MG63 (cell line): Measurements from ENCODE around the gene CRCP. TPM values are rescaled to one million over a fixed set of nuclear protein-coding genes. Genes with fewer than 3 reads are reported as not detected.
"Not testable (repeated sequence)": the region's sequence is repeated elsewhere in the genome, so short reads cannot be mapped to it uniquely, and the experiment has no call there.

Source experiments
- DNase-seq: peaks from one replicate; pipeline ENCODE4 v3.0.0-alpha.2; 2020
- H3K27me3 ChIP-seq: fragments of 250-450 bp; sonication (Bioruptor Pico); 2 replicates; pipeline ENCODE4 v1.5.1; 2020; ENCODE audit warnings: mild to moderate bottlenecking, moderate library complexity
- H3K36me3 ChIP-seq: fragments of 250-450 bp; sonication (Bioruptor Pico); 2 replicates; pipeline ENCODE4 v1.5.1; 2020; ENCODE audit warnings: mild to moderate bottlenecking, moderate library complexity
- H3K4me3 ChIP-seq: fragments of 250-450 bp; sonication (Bioruptor Pico); 2 replicates; pipeline ENCODE4 v1.5.1; 2020; ENCODE audit warnings: mild to moderate bottlenecking, moderate library complexity
- H3K9me3 ChIP-seq: fragments of 250-450 bp; sonication (Bioruptor Pico); 2 replicates; pipeline ENCODE4 v1.5.1; 2020; ENCODE audit warnings: mild to moderate bottlenecking, moderate library complexity
- total RNA-seq: library from RNA; depleted of rRNA; stranded (reverse); fragments of >200 nt; shearing (Covaris generic); gene quantifications from 2 replicates; pipeline ENCODE4 v1.2.3, GENCODE V29; 2014; ENCODE audit warnings: low replicate concordance; rRNA removed

Gene CRCP
- total RNA-seq, result 35.9 and 66.9 TPM in 2 replicates

- DNase-seq, result peak; percentile 83
- Histone ChIP-seq H3K9me3 (no peaks in the 10 kb centered on the region), H3K27me3 (no peaks in the 10 kb centered on the region), H3K36me3 (peaks cover 6% of the 10 kb centered on the region), H3K4me3 (peak within 1 kb of the TSS; percentile 82)
These were observed at the start of gene CRCP for GRCh38 chr7:66114743-66115649. Gene CRCP (plus strand): TSS chr7:66114847. CDS start chr7:66114963, 116 bp downstream.

GRCh38 chr7:66069732-66070131, 44.9 kb upstream of the CRCP start:
- DNase-seq, result no peak
- Histone ChIP-seq H3K4me3 (no peak overlapping the region), H3K9me3 (no peaks in the 10 kb centered on the region), H3K27me3 (no peaks in the 10 kb centered on the region), H3K36me3 (no peaks in the 10 kb centered on the region)

DNA sequence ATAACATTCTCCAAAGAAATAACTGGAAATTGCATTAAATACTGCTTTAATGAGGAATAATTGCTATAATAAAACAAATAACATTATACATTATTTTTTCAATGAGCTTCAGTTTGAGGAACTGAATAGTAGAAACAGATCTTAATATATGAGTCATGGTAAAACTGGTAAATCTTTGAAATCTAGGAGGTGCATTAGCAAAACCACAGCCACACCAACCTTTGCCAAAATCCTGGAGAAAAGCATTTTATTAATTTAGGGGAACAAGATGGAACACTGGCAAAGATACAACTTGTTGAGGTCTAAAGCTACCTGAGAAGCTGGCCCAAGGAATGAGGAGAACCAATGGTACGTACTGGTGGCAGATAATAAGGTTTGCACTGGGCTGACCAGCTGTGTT, 44.4 kb upstream of the CRCP start:
- no peak overlapping the region for H3K4me3 ChIP-seq
- H3K27me3 ChIP-seq, result no peaks in the 10 kb centered on the region
- no peak for DNase-seq

GRCh38 chr7:66072208-66072607, 42.4 kb upstream of the CRCP start:
- not testable (repeated sequence) for H3K36me3 ChIP-seq, H3K4me3 ChIP-seq, DNase-seq, H3K27me3 ChIP-seq, H3K9me3 ChIP-seq

More for the DNA sequence above, 44.4 kb upstream of the CRCP start:
- H3K9me3 ChIP-seq, result no peaks in the 10 kb centered on the region
- H3K36me3 ChIP-seq, result no peaks in the 10 kb centered on the region

DNA sequence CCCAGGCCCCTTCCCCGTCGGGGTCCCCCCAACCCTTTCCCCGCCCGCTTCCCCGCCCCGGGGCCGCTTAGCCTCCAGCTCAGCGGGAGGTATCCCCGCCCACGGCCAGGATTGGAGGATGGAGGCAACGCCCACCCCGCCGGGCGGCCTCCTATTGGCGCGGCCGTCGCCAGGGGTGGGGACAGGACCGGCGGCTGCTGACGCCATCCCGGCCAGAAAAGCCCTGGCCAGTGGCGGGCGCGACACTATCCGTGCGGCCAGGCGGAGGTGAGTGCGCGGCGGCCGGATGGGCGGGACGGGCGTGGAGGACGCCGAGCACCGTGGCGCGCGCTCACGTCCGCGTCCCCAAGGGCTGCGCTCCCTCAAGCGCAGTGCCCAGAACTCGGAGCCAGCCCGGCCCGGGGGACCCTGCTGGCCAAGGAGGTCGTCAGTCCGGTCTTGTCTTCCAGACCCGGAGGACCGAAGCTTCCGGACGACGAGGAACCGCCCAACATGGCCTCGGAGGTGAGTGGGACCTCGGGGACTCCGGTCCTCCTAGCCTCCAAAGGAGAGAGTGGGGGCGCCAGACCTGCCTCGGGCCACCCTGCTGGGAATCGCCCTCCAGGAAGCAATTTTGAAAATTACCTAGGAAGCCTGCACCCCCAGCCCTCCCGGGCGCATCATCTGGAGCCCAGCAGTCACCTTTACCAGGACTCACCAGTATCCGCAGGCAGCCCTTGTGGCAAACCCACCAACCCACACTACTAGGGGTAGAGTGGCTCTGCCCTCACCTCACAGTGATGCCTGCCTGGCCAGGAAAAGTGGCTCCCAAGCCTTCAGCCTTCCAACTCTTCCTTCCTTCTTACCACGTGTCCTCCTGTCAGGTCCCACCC, 38.8 kb upstream of the CRCP start, which contains the start of gene ASL:
ASL (plus strand) TSS at position 230 of the 872 bp plus-strand sequence; CDS start at position 493, 263 bp downstream.
- Histone ChIP-seq H3K27me3 (no peaks in the 10 kb centered on the region), H3K36me3 (no peaks in the 10 kb centered on the region), H3K9me3 (no peaks in the 10 kb centered on the region), H3K4me3 (peak within 1 kb of the TSS; percentile 74)
- DNase-seq, result peak; percentile 88

DNA sequence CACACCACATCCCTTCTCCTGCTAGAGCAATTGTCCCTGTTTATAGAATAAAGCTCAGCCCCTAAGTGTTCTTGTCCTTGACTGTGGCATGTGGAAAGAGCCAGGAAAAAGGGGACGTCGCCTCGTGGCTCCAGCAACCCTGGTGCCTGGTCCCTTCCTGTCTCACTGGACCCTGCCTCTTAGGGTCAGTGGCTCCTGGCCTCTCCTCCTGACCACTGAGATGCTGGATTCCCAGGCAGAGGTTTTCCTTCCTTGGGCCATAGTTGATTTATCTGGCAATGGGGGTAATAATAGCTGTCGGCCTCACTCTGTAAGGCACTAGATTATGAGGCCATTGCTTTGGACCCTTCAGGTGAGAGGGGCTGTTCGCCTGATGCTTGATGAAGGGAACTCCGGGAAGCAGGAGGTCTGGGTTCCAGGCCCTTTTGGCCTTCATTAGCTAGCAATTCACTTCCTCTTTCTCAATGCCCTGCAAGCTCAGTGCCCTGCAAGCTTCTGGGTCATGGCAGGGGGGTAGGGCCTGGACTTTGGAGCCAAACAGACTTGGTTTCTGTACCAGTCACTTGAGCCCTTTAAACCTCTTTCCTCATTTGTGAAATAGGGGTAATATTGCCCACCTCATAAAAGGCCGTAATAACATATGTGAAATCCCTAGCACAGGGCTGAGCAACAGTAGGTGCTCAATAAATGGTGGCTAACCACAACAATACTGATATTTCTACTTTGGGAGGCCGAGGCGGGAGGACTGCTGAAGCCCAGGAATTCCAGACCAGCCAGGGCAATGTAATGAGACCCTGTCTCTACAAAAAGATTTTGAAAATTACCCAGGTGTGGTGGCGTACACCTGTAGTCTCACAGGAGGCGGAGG, 38.0 kb upstream of the CRCP start:
- Histone ChIP-seq H3K27me3 (no peaks in the 10 kb centered on the region), H3K36me3 (no peaks in the 10 kb centered on the region), H3K9me3 (no peaks in the 10 kb centered on the region), H3K4me3 (peak overlapping the region; percentile 74)
- DNase-seq, result no peak

- H3K9me3 ChIP-seq, result no peaks in the 10 kb centered on the region
- no peak for DNase-seq
- no peaks in the 10 kb centered on the region for H3K36me3 ChIP-seq
- no peak overlapping the region for H3K4me3 ChIP-seq
- no peaks in the 10 kb centered on the region for H3K27me3 ChIP-seq
These were observed 36.6 kb upstream of the CRCP start for GRCh38 chr7:66078067-66078466.

DNA sequence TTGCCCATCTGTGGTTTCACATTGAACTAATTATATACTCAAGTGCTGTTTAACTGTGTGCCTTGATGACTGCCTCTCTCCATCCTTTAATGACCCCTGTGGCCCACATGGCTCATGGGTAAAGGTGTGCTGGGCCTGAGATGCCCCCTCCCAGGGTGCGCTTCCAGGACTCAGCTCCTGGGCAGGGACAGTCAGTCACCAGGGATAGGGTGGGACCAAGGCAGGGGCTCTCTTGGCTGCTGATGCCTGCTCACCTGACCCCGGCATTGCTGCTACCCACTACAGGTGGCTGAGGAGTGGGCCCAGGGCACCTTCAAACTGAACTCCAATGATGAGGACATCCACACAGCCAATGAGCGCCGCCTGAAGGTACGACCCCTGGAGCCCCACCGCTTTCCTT, 32.6 kb upstream of the CRCP start:
- no peak for DNase-seq
- Histone ChIP-seq H3K9me3 (no peaks in the 10 kb centered on the region), H3K27me3 (no peaks in the 10 kb centered on the region), H3K4me3 (no peak overlapping the region), H3K36me3 (no peaks in the 10 kb centered on the region)

- no peak overlapping the region for H3K4me3 ChIP-seq
- no peaks in the 10 kb centered on the region for H3K36me3 ChIP-seq
- DNase-seq, result no peak
- H3K9me3 ChIP-seq, result no peaks in the 10 kb centered on the region
- H3K27me3 ChIP-seq, result no peaks in the 10 kb centered on the region
These were observed 31.7 kb upstream of the CRCP start for GRCh38 chr7:66082886-66083415.

DNA sequence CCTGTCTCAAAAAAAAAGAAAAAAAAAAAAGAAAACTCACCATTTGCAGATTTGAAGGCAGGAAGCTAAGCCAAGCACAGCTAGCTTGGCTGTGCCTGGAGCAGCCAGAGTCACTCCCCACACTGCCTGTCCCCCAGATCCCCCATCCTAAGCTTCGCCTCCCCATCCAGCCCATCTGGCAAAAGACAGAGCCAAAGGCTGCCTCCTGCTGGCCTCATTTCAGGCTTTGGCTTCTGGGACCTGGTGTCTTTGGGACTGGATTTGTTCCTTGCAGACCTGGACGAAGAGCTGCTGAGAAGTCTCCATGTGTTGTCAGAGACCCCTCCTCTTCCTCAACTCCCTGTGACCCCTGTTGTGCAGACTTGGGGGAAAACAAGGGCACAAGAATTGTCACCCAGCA, 31.0 kb upstream of the CRCP start:
- Histone ChIP-seq H3K9me3 (no peaks in the 10 kb centered on the region), H3K27me3 (no peaks in the 10 kb centered on the region), H3K4me3 (no peak overlapping the region), H3K36me3 (no peaks in the 10 kb centered on the region)
- no peak for DNase-seq

GRCh38 chr7:66088861-66089838, 25.5 kb upstream of the CRCP start:
- DNase-seq, result no peak

DNA sequence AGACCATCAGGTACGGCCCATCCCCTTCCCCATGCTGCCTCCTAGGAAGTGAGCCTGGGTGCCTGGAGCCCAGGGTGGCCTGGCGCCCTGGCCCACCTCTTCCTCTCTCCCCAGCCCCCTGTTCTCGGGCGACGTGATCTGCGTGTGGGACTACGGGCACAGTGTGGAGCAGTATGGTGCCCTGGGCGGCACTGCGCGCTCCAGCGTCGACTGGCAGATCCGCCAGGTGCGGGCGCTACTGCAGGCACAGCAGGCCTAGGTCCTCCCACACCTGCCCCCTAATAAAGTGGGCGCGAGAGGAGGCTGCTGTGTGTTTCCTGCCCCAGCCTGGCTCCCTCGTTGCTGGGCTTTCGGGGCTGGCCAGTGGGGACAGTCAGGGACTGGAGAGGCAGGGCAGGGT, 22.0 kb upstream of the CRCP start:
- H3K4me3 ChIP-seq, result no peak overlapping the region
- DNase-seq, result no peak
- H3K9me3 ChIP-seq, result no peaks in the 10 kb centered on the region
- no peaks in the 10 kb centered on the region for H3K36me3 ChIP-seq
- H3K27me3 ChIP-seq, result no peaks in the 10 kb centered on the region

More at GRCh38 chr7:66088861-66089838, 25.5 kb upstream of the CRCP start:
- Histone ChIP-seq H3K9me3 (no peaks in the 10 kb centered on the region), H3K36me3 (no peaks in the 10 kb centered on the region), H3K4me3 (no peak overlapping the region), H3K27me3 (no peaks in the 10 kb centered on the region)

DNA sequence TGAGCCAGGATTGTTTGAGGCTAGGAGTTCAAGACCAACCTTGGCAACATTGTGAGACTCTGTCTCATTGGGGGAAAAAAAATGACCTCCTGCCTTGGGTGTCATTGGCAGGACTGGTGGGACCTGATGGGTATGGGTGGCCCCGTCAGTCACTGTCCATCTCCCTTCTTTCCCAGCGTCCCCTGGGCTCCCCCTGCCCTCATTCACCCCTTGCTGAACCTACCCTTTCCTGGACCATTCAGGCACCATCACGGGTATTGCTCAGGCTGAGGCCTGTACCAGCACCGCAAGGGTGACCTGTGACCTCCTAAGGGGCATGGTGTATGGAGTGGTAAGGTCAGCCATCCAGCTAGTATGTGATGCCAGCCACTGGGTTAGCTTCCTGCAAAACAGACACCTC, 19.6 kb upstream of the CRCP start:
- DNase-seq, result no peak
- Histone ChIP-seq H3K4me3 (no peak overlapping the region), H3K36me3 (no peaks in the 10 kb centered on the region), H3K27me3 (no peaks in the 10 kb centered on the region), H3K9me3 (no peaks in the 10 kb centered on the region)

DNA sequence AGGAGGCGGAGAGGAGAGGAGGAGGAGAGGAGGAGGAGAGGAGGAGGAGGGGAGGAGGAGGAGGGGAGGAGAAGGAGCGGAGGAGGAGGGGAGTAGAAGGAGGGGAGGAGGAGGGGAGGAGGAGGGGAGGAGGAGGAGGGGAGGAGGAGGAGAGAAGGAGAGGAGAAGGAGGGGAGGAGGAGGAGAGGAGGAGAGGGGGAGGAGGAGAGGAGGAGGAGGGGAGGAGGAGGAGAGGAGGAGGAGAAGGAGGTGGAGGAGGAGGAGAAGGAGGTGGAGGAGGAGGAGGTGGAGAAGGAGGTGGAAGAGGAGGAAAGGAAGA, 15.5 kb upstream of the CRCP start:
- no peaks in the 10 kb centered on the region for H3K9me3 ChIP-seq
- H3K27me3 ChIP-seq, result no peaks in the 10 kb centered on the region
- H3K36me3 ChIP-seq, result no peaks in the 10 kb centered on the region
- peak; percentile 9 for DNase-seq
- H3K4me3 ChIP-seq, result no peak overlapping the region
